ENCODE measurements around the gene TMEM255B. TPM values are rescaled to one million over a fixed set of nuclear protein-coding genes. Genes with fewer than 3 reads are reported as not detected.
A peak's percentile ranks its signal among the peaks of the same experiment; 100 is the strongest.
"Not testable (repeated sequence)": the region's sequence is repeated elsewhere in the genome, so short reads cannot be mapped to it uniquely, and the experiment has no call there.

Gene TMEM255B
- total and polyA plus RNA-seq, 4 donors: 0.63 to 67.3 (median 20.4) TPM

- intact Hi-C loops (cut with DNase I): no loop called here
- Histone ChIP-seq H3K4me1 (ENCODE audit: control insufficient read depth in 1 of 2, insufficient read depth in 2 of 2, low read length in 2 of 2) (no peaks in the 10 kb centered on the region), H3K27ac (ENCODE audit: low read depth in 1 of 2, low read length in 2 of 2) (no peak overlapping the region), H3K4me3 (ENCODE audit: low read length in 2 of 2) (no peak overlapping the region), H3K27me3 (ENCODE audit: control insufficient read depth in 1 of 2, insufficient read depth in 2 of 2, low read length in 1 of 2) (no peaks in the 10 kb centered on the region), H3K36me3 (ENCODE audit: control insufficient read depth in 1 of 2, insufficient read depth in 2 of 2, low read length in 1 of 2) (no peaks in the 10 kb centered on the region), H3K9me3 (ENCODE audit: control insufficient read depth, low read length) (no peaks in the 10 kb centered on the region)
- 91 to 92% methylated on average over 23 of the region's 23 CpGs for WGBS, 2 donors
- ATAC-seq (ENCODE audit: low FRiP score) (no peak), DNase-seq (peak in 1 of 2 donors; percentile 22)
Measured at GRCh38 chr13:113750554-113751399, 8.2 kb upstream of the TMEM255B start.

- intact Hi-C loops (cut with DNase I): no loop called here
- DNase-seq (peak; percentile 22 to 57), ATAC-seq (ENCODE audit: low FRiP score) (no peak)
- 87 to 90% methylated on average over 19 of the region's 19 CpGs for WGBS, 2 donors
- Histone ChIP-seq H3K27me3 (ENCODE audit: control insufficient read depth in 1 of 2, insufficient read depth in 2 of 2, low read length in 1 of 2) (no peaks in the 10 kb centered on the region), H3K9me3 (ENCODE audit: control insufficient read depth, low read length) (no peaks in the 10 kb centered on the region), H3K36me3 (ENCODE audit: control insufficient read depth in 1 of 2, insufficient read depth in 2 of 2, low read length in 1 of 2) (no peaks in the 10 kb centered on the region), H3K4me3 (ENCODE audit: low read length in 2 of 2) (no peak overlapping the region), H3K27ac (ENCODE audit: low read depth in 1 of 2, low read length in 2 of 2) (no peak overlapping the region), H3K4me1 (ENCODE audit: control insufficient read depth in 1 of 2, insufficient read depth in 2 of 2, low read length in 2 of 2) (no peaks in the 10 kb centered on the region)
Measured at GRCh38 chr13:113751491-113751890, 7.5 kb upstream of the TMEM255B start.

- ATAC-seq (ENCODE audit: low FRiP score); intact Hi-C loops (cut with DNase I); H3K4me3 ChIP-seq (ENCODE audit: low read length in 2 of 2); H3K9me3 ChIP-seq (ENCODE audit: control insufficient read depth, low read length); H3K27me3 ChIP-seq (ENCODE audit: control insufficient read depth in 1 of 2, insufficient read depth in 2 of 2, low read length in 1 of 2); H3K36me3 ChIP-seq (ENCODE audit: control insufficient read depth in 1 of 2, insufficient read depth in 2 of 2, low read length in 1 of 2); H3K4me1 ChIP-seq (ENCODE audit: control insufficient read depth in 1 of 2, insufficient read depth in 2 of 2, low read length in 2 of 2); H3K27ac ChIP-seq (ENCODE audit: low read depth in 1 of 2, low read length in 2 of 2): not testable (repeated sequence)
- peak in 1 of 2 donors; percentile 59 for DNase-seq
- WGBS, 2 donors: 95 to 97% methylated on average over 70 of the region's 78 CpGs
Measured at GRCh38 chr13:113752211-113752986, 6.6 kb upstream of the TMEM255B start.

GRCh38 chr13:113753171-113753570 is 5.9 kb upstream of the TMEM255B start:
- H3K4me1 ChIP-seq (ENCODE audit: control insufficient read depth in 1 of 2, insufficient read depth in 2 of 2, low read length in 2 of 2): no peaks in the 10 kb centered on the region
- no peaks in the 10 kb centered on the region for H3K9me3 ChIP-seq (ENCODE audit: control insufficient read depth, low read length)
- no peak for ATAC-seq (ENCODE audit: low FRiP score)
- WGBS, 2 donors: 80% methylated on average over 11 of the region's 11 CpGs
- H3K27me3 ChIP-seq (ENCODE audit: control insufficient read depth in 1 of 2, insufficient read depth in 2 of 2, low read length in 1 of 2): no peaks in the 10 kb centered on the region
- intact Hi-C loops (cut with DNase I): no loop called here
- no peak overlapping the region for H3K27ac ChIP-seq (ENCODE audit: low read depth in 1 of 2, low read length in 2 of 2)
- no peaks in the 10 kb centered on the region for H3K36me3 ChIP-seq (ENCODE audit: control insufficient read depth in 1 of 2, insufficient read depth in 2 of 2, low read length in 1 of 2)
- no peak overlapping the region for H3K4me3 ChIP-seq (ENCODE audit: low read length in 2 of 2)
- no peak for DNase-seq

- no peaks in the 10 kb centered on the region for H3K27me3 ChIP-seq (ENCODE audit: control insufficient read depth in 1 of 2, insufficient read depth in 2 of 2, low read length in 1 of 2)
- no peak for ATAC-seq (ENCODE audit: low FRiP score)
- no peaks in the 10 kb centered on the region for H3K36me3 ChIP-seq (ENCODE audit: control insufficient read depth in 1 of 2, insufficient read depth in 2 of 2, low read length in 1 of 2)
- WGBS, 2 donors: 82 to 83% methylated on average over 7 of the region's 7 CpGs
- H3K4me1 ChIP-seq (ENCODE audit: control insufficient read depth in 1 of 2, insufficient read depth in 2 of 2, low read length in 2 of 2): no peaks in the 10 kb centered on the region
- H3K4me3 ChIP-seq (ENCODE audit: low read length in 2 of 2): no peak overlapping the region
- DNase-seq: peak in 1 of 2 donors; percentile 49
- H3K27ac ChIP-seq (ENCODE audit: low read depth in 1 of 2, low read length in 2 of 2): no peak overlapping the region
- H3K9me3 ChIP-seq (ENCODE audit: control insufficient read depth, low read length): no peaks in the 10 kb centered on the region
- intact Hi-C loops (cut with DNase I): no loop called here
Measured at GRCh38 chr13:113754242-113754641, 4.8 kb upstream of the TMEM255B start.

GRCh38 chr13:113754691-113755090 is 4.3 kb upstream of the TMEM255B start:
- H3K27me3 ChIP-seq (ENCODE audit: control insufficient read depth in 1 of 2, insufficient read depth in 2 of 2, low read length in 1 of 2): no peaks in the 10 kb centered on the region
- no peak overlapping the region for H3K27ac ChIP-seq (ENCODE audit: low read depth in 1 of 2, low read length in 2 of 2)
- ATAC-seq (ENCODE audit: low FRiP score) (no peak), DNase-seq (peak; percentile 18 to 71)
- intact Hi-C loops (cut with DNase I): loop anchor here in 1 of 2 donors (5.0 kb wide), 1 partner anchor 173 kb away; no protein-coding TSS in a partner anchor
- H3K4me1 ChIP-seq (ENCODE audit: control insufficient read depth in 1 of 2, insufficient read depth in 2 of 2, low read length in 2 of 2): no peaks in the 10 kb centered on the region
- H3K9me3 ChIP-seq (ENCODE audit: control insufficient read depth, low read length): no peaks in the 10 kb centered on the region
- no peaks in the 10 kb centered on the region for H3K36me3 ChIP-seq (ENCODE audit: control insufficient read depth in 1 of 2, insufficient read depth in 2 of 2, low read length in 1 of 2)
- WGBS, 2 donors: 85 to 88% methylated on average over 15 of the region's 15 CpGs
- H3K4me3 ChIP-seq (ENCODE audit: low read length in 2 of 2): no peak overlapping the region

- Histone ChIP-seq H3K9me3 (ENCODE audit: control insufficient read depth, low read length) (no peaks in the 10 kb centered on the region), H3K36me3 (ENCODE audit: control insufficient read depth in 1 of 2, insufficient read depth in 2 of 2, low read length in 1 of 2) (no peaks in the 10 kb centered on the region), H3K27ac (ENCODE audit: low read depth in 1 of 2, low read length in 2 of 2) (no peak overlapping the region), H3K27me3 (ENCODE audit: control insufficient read depth in 1 of 2, insufficient read depth in 2 of 2, low read length in 1 of 2) (no peaks in the 10 kb centered on the region), H3K4me1 (ENCODE audit: control insufficient read depth in 1 of 2, insufficient read depth in 2 of 2, low read length in 2 of 2) (no peaks in the 10 kb centered on the region), H3K4me3 (ENCODE audit: low read length in 2 of 2) (no peak overlapping the region)
- 93 to 94% methylated on average over 20 of the region's 20 CpGs for WGBS, 2 donors
- ATAC-seq (ENCODE audit: low FRiP score) (no peak), DNase-seq (peak in 1 of 2 donors; percentile 57)
- intact Hi-C loops (cut with DNase I): loop anchor here in 1 of 2 donors (5.0 kb wide), 1 partner anchor 171 kb away; no protein-coding TSS in a partner anchor
Measured at GRCh38 chr13:113756441-113757097, 2.5 kb upstream of the TMEM255B start.

GRCh38 chr13:113759525-113760137 is 605 bp downstream of the TMEM255B start:
- no peaks in the 10 kb centered on the region for H3K9me3 ChIP-seq (ENCODE audit: control insufficient read depth, low read length)
- H3K27me3 ChIP-seq (ENCODE audit: control insufficient read depth in 1 of 2, insufficient read depth in 2 of 2, low read length in 1 of 2): no peaks in the 10 kb centered on the region
- no peaks in the 10 kb centered on the region for H3K36me3 ChIP-seq (ENCODE audit: control insufficient read depth in 1 of 2, insufficient read depth in 2 of 2, low read length in 1 of 2)
- WGBS, 2 donors: 1 to 2% methylated on average over 26 of the region's 26 CpGs
- no peak overlapping the region for H3K27ac ChIP-seq (ENCODE audit: low read depth in 1 of 2, low read length in 2 of 2)
- H3K4me3 ChIP-seq (ENCODE audit: low read length in 2 of 2): peak overlapping the region; percentile 71 to 75
- no peaks in the 10 kb centered on the region for H3K4me1 ChIP-seq (ENCODE audit: control insufficient read depth in 1 of 2, insufficient read depth in 2 of 2, low read length in 2 of 2)
- DNase-seq (peak; percentile 56 to 81), ATAC-seq (ENCODE audit: low FRiP score) (peak; percentile 37)
- intact Hi-C loops (cut with DNase I): loop anchor here in 1 of 2 donors (5.0 kb wide), 1 partner anchor 168 kb away; no protein-coding TSS in a partner anchor
